DND-41 (cell line): Measurements from ENCODE around the gene CCDC183.

Experiments
- ATAC-seq: fragments of 200-7000 bp; cut with Tn5 transposase; 3 replicates; pipeline ENCODE4 v1.9.1; 2021; ENCODE audit warnings: low read depth; ENCODE audit not compliant: insufficient read depth
- DNase-seq: peaks from one replicate; pipeline ENCODE4 v3.0.0-alpha.2; 2020
- H2AFZ ChIP-seq: 2 replicates; pipeline ENCODE4 v1.6.0; 2012; ENCODE audit warnings: low read depth, low read length
- H3K27ac ChIP-seq: 2 replicates; pipeline ENCODE4 v1.5.1; 2012; ENCODE audit warnings: low read length, inconsistent platforms
- H3K27me3 ChIP-seq: fragments of 200-600 bp; sonication (generic); 2 replicates; pipeline ENCODE4 v1.6.0; 2012; ENCODE audit warnings: low read length, mild to moderate bottlenecking, inconsistent platforms; ENCODE audit not compliant: insufficient read depth, poor library complexity
- H3K36me3 ChIP-seq: 2 replicates; pipeline ENCODE4 v1.5.1; 2012; ENCODE audit warnings: low read length, inconsistent platforms; ENCODE audit not compliant: insufficient read depth
- H3K4me1 ChIP-seq: 2 replicates; pipeline ENCODE4 v1.5.1; 2012; ENCODE audit warnings: mild to moderate bottlenecking, low read length; ENCODE audit not compliant: insufficient read depth
- H3K4me2 ChIP-seq: 2 replicates; pipeline ENCODE4 v1.6.0; 2012; ENCODE audit warnings: mild to moderate bottlenecking, moderate library complexity, low read length, inconsistent platforms; ENCODE audit not compliant: insufficient read depth
- H3K4me3 ChIP-seq, 2 experiments: fragments of 200-600 bp in 1 of 2; shearing (Covaris generic) in 1 of 2; 2 replicates each; pipeline ENCODE4 v1.5.1; 2012 to 2016; ENCODE audit warnings: inconsistent platforms in 2 of 2, low read length in 2 of 2, mild to moderate bottlenecking in 2 of 2, low read depth in 1 of 2, moderate library complexity in 1 of 2
- H3K79me2 ChIP-seq: 2 replicates; pipeline ENCODE4 v1.6.0; 2012; ENCODE audit warnings: low read length, inconsistent platforms; ENCODE audit not compliant: insufficient read depth
- H3K9ac ChIP-seq: 2 replicates; pipeline ENCODE4 v1.6.0; 2012; ENCODE audit warnings: low read depth, mild to moderate bottlenecking, inconsistent platforms, low read length, moderate library complexity
- H3K9me3 ChIP-seq: 2 replicates; pipeline ENCODE4 v1.5.1; 2012; ENCODE audit warnings: low read length, moderate library complexity, mild to moderate bottlenecking, inconsistent platforms; ENCODE audit not compliant: insufficient read depth, severe bottlenecking
- H4K20me1 ChIP-seq: 2 replicates; pipeline ENCODE4 v1.6.0; 2012; ENCODE audit warnings: low read length; ENCODE audit not compliant: insufficient read depth
- EZH2 ChIP-seq: IDR thresholded peaks from 3 replicates; pipeline ENCODE4 v1.6.1; 2012; ENCODE audit warnings: borderline replicate concordance, low read depth, mild to moderate bottlenecking, moderate library complexity, low read length, inconsistent platforms; ENCODE audit not compliant: severe bottlenecking
- TF ChIP-seq, protein P1 (sequence below): IDR thresholded peaks from 2 replicates; pipeline ENCODE4 v1.5.1; 2012; ENCODE audit warnings: borderline replicate concordance, low read length, moderate library complexity, mild to moderate bottlenecking; ENCODE audit not compliant: poor library complexity, severe bottlenecking; ENCODE audit errors: extremely low read depth

The CCDC183 gene

DNA sequence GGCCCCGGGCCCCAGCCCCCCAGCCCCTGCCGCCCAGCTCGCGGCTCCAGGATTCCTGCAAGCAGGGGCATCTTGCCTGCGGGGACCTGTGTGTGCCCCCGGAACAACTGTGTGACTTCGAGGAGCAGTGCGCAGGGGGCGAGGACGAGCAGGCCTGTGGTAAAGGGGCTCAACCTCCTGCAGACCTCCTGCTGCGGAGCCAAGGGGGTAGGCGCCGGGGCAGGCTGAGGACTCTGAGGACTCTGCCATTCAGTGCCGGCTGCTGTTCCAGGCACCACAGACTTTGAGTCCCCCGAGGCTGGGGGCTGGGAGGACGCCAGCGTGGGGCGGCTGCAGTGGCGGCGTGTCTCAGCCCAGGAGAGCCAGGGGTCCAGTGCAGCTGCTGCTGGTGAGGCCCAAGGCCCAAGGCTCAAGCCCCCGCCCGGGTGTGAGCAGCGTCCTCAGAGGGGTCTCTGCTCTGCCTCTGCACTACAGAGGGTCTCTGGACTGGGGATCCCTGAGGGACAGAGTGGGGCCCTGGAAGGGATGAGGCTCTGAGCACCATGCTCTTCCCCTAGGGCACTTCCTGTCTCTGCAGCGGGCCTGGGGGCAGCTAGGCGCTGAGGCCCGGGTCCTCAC is 59.4 kb downstream of the CCDC183 start:
- no peaks in the 10 kb centered on the region for H3K9me3 ChIP-seq
- no peak for ATAC-seq
- no peak overlapping the region for H3K27ac ChIP-seq

DNA sequence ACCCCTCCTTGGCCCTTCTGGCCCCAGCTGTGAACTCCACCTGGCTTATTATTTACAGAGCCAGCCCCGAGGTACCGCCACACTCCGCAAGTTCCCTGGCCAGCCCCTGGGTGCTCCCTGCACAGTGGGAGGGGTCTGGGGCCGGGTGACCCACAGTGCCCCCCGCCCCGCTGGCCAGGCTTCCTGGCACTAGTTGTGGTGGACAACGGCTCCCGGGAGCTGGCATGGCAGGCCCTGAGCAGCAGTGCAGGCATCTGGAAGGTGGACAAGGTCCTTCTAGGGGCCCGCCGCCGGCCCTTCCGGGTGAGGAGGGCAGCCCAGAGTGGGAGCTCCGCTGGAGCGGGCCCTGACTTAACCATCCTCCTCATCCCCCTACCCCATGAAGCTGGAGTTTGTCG is 59.9 kb downstream of the CCDC183 start:
- no peaks in the 10 kb centered on the region for H3K27me3 ChIP-seq
- no peak overlapping the region for H3K4me2 ChIP-seq
- H2AFZ ChIP-seq, result no peak overlapping the region
- no peak for TF ChIP-seq EZH2
- TF ChIP-seq, protein P1, sequence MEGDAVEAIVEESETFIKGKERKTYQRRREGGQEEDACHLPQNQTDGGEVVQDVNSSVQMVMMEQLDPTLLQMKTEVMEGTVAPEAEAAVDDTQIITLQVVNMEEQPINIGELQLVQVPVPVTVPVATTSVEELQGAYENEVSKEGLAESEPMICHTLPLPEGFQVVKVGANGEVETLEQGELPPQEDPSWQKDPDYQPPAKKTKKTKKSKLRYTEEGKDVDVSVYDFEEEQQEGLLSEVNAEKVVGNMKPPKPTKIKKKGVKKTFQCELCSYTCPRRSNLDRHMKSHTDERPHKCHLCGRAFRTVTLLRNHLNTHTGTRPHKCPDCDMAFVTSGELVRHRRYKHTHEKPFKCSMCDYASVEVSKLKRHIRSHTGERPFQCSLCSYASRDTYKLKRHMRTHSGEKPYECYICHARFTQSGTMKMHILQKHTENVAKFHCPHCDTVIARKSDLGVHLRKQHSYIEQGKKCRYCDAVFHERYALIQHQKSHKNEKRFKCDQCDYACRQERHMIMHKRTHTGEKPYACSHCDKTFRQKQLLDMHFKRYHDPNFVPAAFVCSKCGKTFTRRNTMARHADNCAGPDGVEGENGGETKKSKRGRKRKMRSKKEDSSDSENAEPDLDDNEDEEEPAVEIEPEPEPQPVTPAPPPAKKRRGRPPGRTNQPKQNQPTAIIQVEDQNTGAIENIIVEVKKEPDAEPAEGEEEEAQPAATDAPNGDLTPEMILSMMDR, result no peak
- no peak overlapping the region for H3K9ac ChIP-seq
- no peak overlapping the region for H3K4me3 ChIP-seq
- H3K79me2 ChIP-seq, result no peaks in the 10 kb centered on the region
- no peak overlapping the region for H3K27ac ChIP-seq
- H3K4me1 ChIP-seq, result no peaks in the 10 kb centered on the region
- H3K9me3 ChIP-seq, result no peaks in the 10 kb centered on the region
- no peak for DNase-seq
- ATAC-seq, result no peak
- peaks cover 17% of the 10 kb centered on the region for H3K36me3 ChIP-seq
- peaks cover 16% of the 10 kb centered on the region for H4K20me1 ChIP-seq

More for the DNA sequence above, 59.4 kb downstream of the CCDC183 start:
- no peak for TF ChIP-seq EZH2
- TF ChIP-seq, protein P1, result no peak
- Histone ChIP-seq H3K9ac (no peak overlapping the region), H3K79me2 (no peaks in the 10 kb centered on the region), H3K4me2 (no peak overlapping the region), H3K27me3 (no peaks in the 10 kb centered on the region), H3K36me3 (peaks cover 16% of the 10 kb centered on the region), H3K4me3 (no peak overlapping the region), H3K4me1 (no peaks in the 10 kb centered on the region; the same call in 1 of the 2 replicates), H4K20me1 (peaks cover 15% of the 10 kb centered on the region), H2AFZ (no peak overlapping the region)
- DNase-seq, result no peak

DNA sequence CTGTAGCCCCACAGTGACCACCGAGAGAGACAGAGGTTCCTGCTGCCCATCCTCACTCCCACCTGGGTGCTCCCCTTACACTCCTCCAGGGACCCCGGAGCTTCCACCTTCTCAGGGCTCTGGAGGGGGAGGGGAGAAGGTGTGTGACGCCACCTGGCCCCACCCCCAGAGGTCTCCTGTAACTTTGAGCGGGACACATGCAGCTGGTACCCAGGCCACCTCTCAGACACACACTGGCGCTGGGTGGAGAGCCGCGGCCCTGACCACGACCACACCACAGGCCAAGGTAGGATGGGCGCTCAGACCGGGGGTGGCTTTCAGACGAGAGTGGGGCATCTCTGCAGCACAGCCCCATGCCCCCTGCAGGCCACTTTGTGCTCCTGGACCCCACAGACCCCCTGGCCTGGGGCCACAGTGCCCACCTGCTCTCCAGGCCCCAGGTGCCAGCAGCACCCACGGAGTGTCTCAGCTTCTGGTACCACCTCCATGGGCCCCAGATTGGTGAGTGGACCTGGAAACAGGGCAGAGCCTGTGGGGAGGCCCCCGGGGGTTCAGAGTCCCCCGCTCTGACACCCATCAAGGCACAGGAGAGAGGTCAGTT is 60.5 kb downstream of the CCDC183 start:
- H3K27ac ChIP-seq, result no peak overlapping the region
- H3K27me3 ChIP-seq, result no peaks in the 10 kb centered on the region
- H3K9me3 ChIP-seq, result no peaks in the 10 kb centered on the region
- no peak overlapping the region for H2AFZ ChIP-seq
- no peak for TF ChIP-seq EZH2
- TF ChIP-seq, protein P1, result no peak
- H3K36me3 ChIP-seq, result peaks cover 17% of the 10 kb centered on the region
- no peaks in the 10 kb centered on the region for H3K4me1 ChIP-seq
- no peak overlapping the region for H3K4me2 ChIP-seq
- no peaks in the 10 kb centered on the region for H3K79me2 ChIP-seq
- DNase-seq (no peak), ATAC-seq (no peak)
- H4K20me1 ChIP-seq, result peaks cover 13% of the 10 kb centered on the region
- no peak overlapping the region for H3K9ac ChIP-seq
- H3K4me3 ChIP-seq, result no peak overlapping the region
